Activated CD8-positive, alpha-beta memory T cell treated with anti-CD3 and anti-CD28 coated beads, Interleukin-2, amount 10 ng/mL, durations not matched to agents 7 days and 5 days (primary cell): ENCODE results near the gene PATE1. TPM values are rescaled to one million over a fixed set of nuclear protein-coding genes. Genes with fewer than 3 reads are reported as not detected.

ENCODE experiments used
- ATAC-seq: fragments of 150-1000 bp; cut with Tn5 transposase; one replicate; pipeline ENCODE4 v1.10.0; 2021; ENCODE audit warnings: moderate library complexity
- CTCF ChIA-PET: fragments of 350-600 bp; sonication (Branson Sonifier 250); formaldehyde crosslinking; loops from one replicate; lab custom pipeline; 2021; ENCODE audit warnings: antibody characterized with exemption; lab: Charles Lee
- DNase-seq: peaks from one replicate; pipeline ENCODE4 v3.0.0-alpha.2; 2020
- H3K27ac Mint-ChIP-seq: one replicate; pipeline ENCODE4 v1.8.0; 2021; ENCODE audit warnings: mild to moderate bottlenecking, mixed read lengths
- H3K27me3 Mint-ChIP-seq: one replicate; pipeline ENCODE4 v1.8.0; 2021; ENCODE audit warnings: mixed read lengths
- H3K36me3 Mint-ChIP-seq: one replicate; pipeline ENCODE4 v1.8.0; 2021; ENCODE audit warnings: mild to moderate bottlenecking, mixed read lengths
- H3K4me1 Mint-ChIP-seq: one replicate; pipeline ENCODE4 v1.8.0; 2021; ENCODE audit warnings: mixed read lengths
- H3K4me3 Mint-ChIP-seq: one replicate; pipeline ENCODE4 v1.8.0; 2021; ENCODE audit warnings: mild to moderate bottlenecking, moderate library complexity, mixed read lengths
- H3K9me3 Mint-ChIP-seq: one replicate; pipeline ENCODE4 v1.8.0; 2022; ENCODE audit warnings: low read depth, mixed read lengths
- total RNA-seq, 2 experiments: library from RNA; stranded (reverse); gene quantifications; one replicate each; pipeline ENCODE4 v1.2.3, GENCODE V29; 2021

PATE1 gene
- total RNA-seq, 2 experiments from 2014 or later = not detected

GRCh38 chr11:125768336-125769046 lies 22.4 kb downstream of the PATE1 start:
- CTCF ChIA-PET = no interaction called here
- H3K27ac Mint-ChIP-seq = no peak overlapping the region
- no peaks in the 10 kb centered on the region for H3K4me1 Mint-ChIP-seq
- peaks cover 21% of the 10 kb centered on the region for H3K27me3 Mint-ChIP-seq
- DNase-seq (no peak), ATAC-seq (no peak)
- H3K9me3 Mint-ChIP-seq = no peaks in the 10 kb centered on the region
- no peaks in the 10 kb centered on the region for H3K36me3 Mint-ChIP-seq
- no peak overlapping the region for H3K4me3 Mint-ChIP-seq

DNA sequence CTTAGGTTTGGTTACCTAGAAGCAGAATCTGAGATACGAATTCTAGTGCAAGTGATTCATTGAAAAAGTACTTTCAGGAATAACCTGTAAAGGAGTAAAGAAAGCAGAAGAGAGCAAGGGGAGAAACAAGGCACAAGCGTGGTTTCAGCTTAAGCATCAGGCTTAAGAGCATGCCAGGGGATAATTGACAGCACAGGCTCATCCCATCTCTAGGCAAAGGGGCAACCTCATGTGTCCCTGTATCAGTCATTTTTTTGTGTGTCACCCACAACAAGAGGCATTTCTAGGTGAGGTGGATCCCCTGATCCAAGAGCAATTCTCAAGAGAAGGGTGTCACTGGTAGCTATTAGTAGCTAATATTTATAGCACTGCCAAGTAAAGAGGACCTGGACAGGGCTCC lies 24.5 kb downstream of the PATE1 start:
- DNase-seq (no peak), ATAC-seq (no peak)
- Mint-ChIP-seq H3K27ac (no peak overlapping the region), H3K27me3 (peaks cover 18% of the 10 kb centered on the region), H3K4me3 (no peak overlapping the region), H3K36me3 (no peaks in the 10 kb centered on the region), H3K4me1 (no peaks in the 10 kb centered on the region), H3K9me3 (no peaks in the 10 kb centered on the region)
- CTCF ChIA-PET = no interaction called here

- CTCF ChIA-PET = no interaction called here
Measured at GRCh38 chr11:125772834-125773505, 26.9 kb downstream of the PATE1 start.

GRCh38 chr11:125773516-125773915 lies 27.4 kb downstream of the PATE1 start:
- H3K27me3 Mint-ChIP-seq = peaks cover 12% of the 10 kb centered on the region
- ATAC-seq = no peak
- no peak overlapping the region for H3K27ac Mint-ChIP-seq
- H3K4me3 Mint-ChIP-seq = no peak overlapping the region
- CTCF ChIA-PET = no interaction called here
- no peaks in the 10 kb centered on the region for H3K9me3 Mint-ChIP-seq
- no peaks in the 10 kb centered on the region for H3K4me1 Mint-ChIP-seq
- no peaks in the 10 kb centered on the region for H3K36me3 Mint-ChIP-seq
- DNase-seq = no peak

More at GRCh38 chr11:125772834-125773505, 26.9 kb downstream of the PATE1 start:
- Mint-ChIP-seq H3K27me3 (peaks cover 12% of the 10 kb centered on the region), H3K27ac (no peak overlapping the region), H3K9me3 (no peaks in the 10 kb centered on the region), H3K36me3 (no peaks in the 10 kb centered on the region), H3K4me3 (no peak overlapping the region), H3K4me1 (no peaks in the 10 kb centered on the region)
- ATAC-seq = no peak
- no peak for DNase-seq

DNA sequence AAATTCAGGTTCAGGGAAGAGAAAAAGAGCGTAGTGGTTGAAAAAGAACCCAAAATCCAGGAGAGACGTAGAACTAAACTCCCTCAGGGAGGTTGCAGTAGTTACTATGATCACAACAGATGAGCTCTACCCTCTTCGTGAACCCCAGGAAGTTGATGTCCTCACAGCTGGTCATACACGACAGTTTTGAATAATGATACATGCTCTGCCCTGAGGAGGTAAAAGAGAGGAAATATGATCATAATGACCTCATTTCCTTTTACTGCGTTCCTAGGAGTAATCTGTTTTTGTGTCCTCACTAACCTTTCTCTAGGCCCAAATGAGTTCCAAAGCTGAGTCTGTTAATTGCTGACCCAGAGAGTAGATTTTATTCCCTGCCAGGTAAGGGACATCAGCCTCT lies 31.2 kb downstream of the PATE1 start:
- Mint-ChIP-seq H3K9me3 (no peaks in the 10 kb centered on the region), H3K4me3 (no peak overlapping the region), H3K27me3 (peaks cover 13% of the 10 kb centered on the region), H3K36me3 (no peaks in the 10 kb centered on the region), H3K27ac (no peak overlapping the region), H3K4me1 (no peaks in the 10 kb centered on the region)
- CTCF ChIA-PET = no interaction called here
- DNase-seq (no peak), ATAC-seq (no peak)

DNA sequence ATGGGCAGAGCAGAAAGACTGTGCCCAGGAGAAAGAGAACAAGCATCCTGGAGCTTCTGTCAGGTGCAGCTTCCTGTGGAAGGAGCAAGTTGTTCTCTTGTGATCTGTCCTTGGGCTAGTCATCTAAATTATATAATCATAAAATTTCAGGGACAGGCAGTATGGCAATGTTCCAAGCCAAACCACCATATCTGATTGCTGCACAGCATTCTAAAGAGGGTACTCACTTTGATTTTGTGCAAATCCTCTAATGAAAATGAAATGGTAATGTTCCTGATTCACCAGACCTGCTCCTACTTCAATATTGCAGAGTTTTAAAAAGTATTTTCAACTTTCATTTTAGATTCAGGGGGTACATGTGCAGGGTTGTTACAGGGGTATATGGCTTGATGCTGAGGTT lies 32.6 kb downstream of the PATE1 start, which contains the start of gene PATE2:
PATE2 (minus strand) TSS at position 101 of the 400 bp plus-strand sequence; CDS start at position 46, 55 bp downstream.
- H3K9me3 Mint-ChIP-seq = no peaks in the 10 kb centered on the region
- no peak for DNase-seq
- no peak within 1 kb of the TSS for H3K4me3 Mint-ChIP-seq
- no peak within 1 kb of the TSS for H3K27ac Mint-ChIP-seq
- no peaks in the 10 kb centered on the region for H3K36me3 Mint-ChIP-seq
- no peak for ATAC-seq
- peaks cover 8% of the 10 kb centered on the region for H3K27me3 Mint-ChIP-seq
- CTCF ChIA-PET = no interaction called here
- no peaks in the 10 kb centered on the region for H3K4me1 Mint-ChIP-seq

GRCh38 chr11:125784678-125785077 lies 38.6 kb downstream of the PATE1 start:
- Mint-ChIP-seq H3K27ac (no peak overlapping the region), H3K9me3 (no peaks in the 10 kb centered on the region), H3K4me1 (no peaks in the 10 kb centered on the region), H3K4me3 (no peak overlapping the region), H3K36me3 (no peaks in the 10 kb centered on the region), H3K27me3 (peaks cover 12% of the 10 kb centered on the region)
- ATAC-seq (no peak), DNase-seq (no peak)
- CTCF ChIA-PET = no interaction called here

DNA sequence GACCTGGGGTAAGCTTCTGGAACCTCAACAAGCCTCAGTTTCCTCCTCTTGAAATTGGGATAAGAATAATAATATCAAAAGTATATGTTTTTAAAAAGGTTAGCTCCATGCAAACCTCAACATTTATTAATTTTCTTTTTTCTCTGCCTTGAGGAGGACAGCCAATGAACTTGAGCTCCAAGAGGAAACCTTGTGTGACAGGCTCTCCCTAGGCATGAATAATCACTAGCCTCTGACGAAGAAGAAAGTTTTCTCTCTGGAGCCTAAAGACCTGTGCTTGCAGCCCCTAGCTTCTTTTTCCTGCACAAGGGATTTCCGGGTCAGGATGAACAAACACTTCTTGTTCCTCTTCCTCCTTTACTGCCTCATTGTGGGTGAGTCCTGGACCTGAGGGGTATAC lies 41.7 kb downstream of the PATE1 start, which contains the start of gene PATE3:
PATE3 (plus strand) TSS at position 301 of the 400 bp plus-strand sequence; CDS start at position 326, 25 bp downstream.
- Mint-ChIP-seq H3K4me1 (no peaks in the 10 kb centered on the region), H3K4me3 (no peak within 1 kb of the TSS), H3K9me3 (no peaks in the 10 kb centered on the region), H3K36me3 (no peaks in the 10 kb centered on the region), H3K27ac (no peak within 1 kb of the TSS), H3K27me3 (peaks cover 6% of the 10 kb centered on the region)
- DNase-seq (no peak), ATAC-seq (no peak)
- CTCF ChIA-PET = no interaction called here

- Mint-ChIP-seq H3K4me1 (no peaks in the 10 kb centered on the region), H3K36me3 (no peaks in the 10 kb centered on the region), H3K4me3 (no peak overlapping the region), H3K9me3 (peaks cover 2% of the 10 kb centered on the region), H3K27me3 (peaks cover 9% of the 10 kb centered on the region), H3K27ac (no peak overlapping the region)
- CTCF ChIA-PET = no interaction called here
- DNase-seq (no peak), ATAC-seq (no peak)
Measured at GRCh38 chr11:125790825-125791224, 44.7 kb downstream of the PATE1 start.

GRCh38 chr11:125797641-125798040 lies 51.6 kb downstream of the PATE1 start:
- CTCF ChIA-PET = no interaction called here
- no peaks in the 10 kb centered on the region for H3K36me3 Mint-ChIP-seq
- DNase-seq (no peak), ATAC-seq (no peak)
- H3K4me1 Mint-ChIP-seq = no peaks in the 10 kb centered on the region
- no peak overlapping the region for H3K27ac Mint-ChIP-seq
- peaks cover 13% of the 10 kb centered on the region for H3K9me3 Mint-ChIP-seq
- peaks cover 13% of the 10 kb centered on the region for H3K27me3 Mint-ChIP-seq
- H3K4me3 Mint-ChIP-seq = no peak overlapping the region

Other genes starting within 250 kb of the PATE1 start
- 10 to 100 TPM; 29.0 to 44.1 TPM for gene EI24, start 176.8 kb upstream of the PATE1 start, total RNA-seq
- 100 to 1,000 TPM in 1 of 2 experiments, 10 to 100 TPM in 1; 82.9 to 128 TPM for gene STT3A, start 153.4 kb upstream of the PATE1 start, total RNA-seq
- 100 to 1,000 TPM; 106 to 133 TPM for gene CHEK1, start 121.1 kb upstream of the PATE1 start, total RNA-seq
- gene ACRV1, start 65.4 kb upstream of the PATE1 start, total RNA-seq = not detected
- not detected for gene PATE2, start 32.5 kb downstream of the PATE1 start, total RNA-seq
- not detected for gene PATE3, start 41.8 kb downstream of the PATE1 start, total RNA-seq
- not detected for gene PATE4, start 87.0 kb downstream of the PATE1 start, total RNA-seq
- gene HYLS1, start 141.4 kb downstream of the PATE1 start, total RNA-seq = 10 to 100 TPM in 1 of 2 experiments, 1 to 10 TPM in 1; 8.9 to 11.2 TPM
- gene PUS3, start 156.9 kb downstream of the PATE1 start, total RNA-seq = 10 to 100 TPM; 11.0 to 13.1 TPM
- gene DDX25, start 158.2 kb downstream of the PATE1 start, total RNA-seq = under 1 TPM in 1 of 2 experiments, not detected in 1; 0.50 TPM
- gene VSIG10L2, start 199.8 kb downstream of the PATE1 start, total RNA-seq = not detected